Loucy (cell line): Measurements from ENCODE around the gene VAV3.

ENCODE experiments used
- H2AFZ ChIP-seq: fragments of 200-600 bp; sonication (generic); 2 replicates; pipeline ENCODE4 v1.6.0; 2016; ENCODE audit warnings: antibody characterized with exemption, mild to moderate bottlenecking, low read length, moderate library complexity
- H3F3A ChIP-seq: fragments of 200-600 bp; 2 replicates; pipeline ENCODE4 v1.6.0; 2016; ENCODE audit warnings: antibody characterized with exemption, low read depth, mild to moderate bottlenecking
- H3K27me3 ChIP-seq: fragments of 200-600 bp; sonication (generic); 2 replicates; pipeline ENCODE4 v1.6.1; 2014; ENCODE audit warnings: low read length, mild to moderate bottlenecking; ENCODE audit not compliant: insufficient read depth, poor library complexity, severe bottlenecking
- H3K36me3 ChIP-seq: fragments of 200-600 bp; sonication (generic); 2 replicates; pipeline ENCODE4 v1.6.1; 2016; ENCODE audit warnings: low read length; ENCODE audit not compliant: insufficient read depth
- H3K4me1 ChIP-seq: fragments of 200-600 bp; sonication (generic); 2 replicates; pipeline ENCODE4 v1.5.1; 2014; ENCODE audit warnings: low read length, mild to moderate bottlenecking; ENCODE audit not compliant: insufficient read depth, poor library complexity, severe bottlenecking
- H3K4me2 ChIP-seq: fragments of 200-600 bp; sonication (generic); 2 replicates; pipeline ENCODE4 v1.6.0; 2014; ENCODE audit warnings: antibody characterized with exemption, low read length, low read depth, mild to moderate bottlenecking; ENCODE audit not compliant: poor library complexity, severe bottlenecking
- H3K4me3 ChIP-seq: fragments of 200-600 bp; sonication (generic); 2 replicates; pipeline ENCODE4 v1.5.1; 2014; ENCODE audit warnings: low read length, mild to moderate bottlenecking, mixed read lengths; ENCODE audit not compliant: poor library complexity, severe bottlenecking
- H3K79me2 ChIP-seq: fragments of 200-600 bp; sonication (generic); 2 replicates; pipeline ENCODE4 v1.6.1; 2014; ENCODE audit warnings: low read length; ENCODE audit not compliant: insufficient read depth
- H3K9ac ChIP-seq: fragments of 200-600 bp; sonication (generic); 2 replicates; pipeline ENCODE4 v1.6.0; 2014; ENCODE audit warnings: mild to moderate bottlenecking, low read depth, low read length, moderate library complexity; ENCODE audit not compliant: poor library complexity, severe bottlenecking
- H3K9me2 ChIP-seq: fragments of 200-600 bp; sonication (generic); replicated peaks from 2 replicates; pipeline ENCODE4 v1.6.1; 2016; ENCODE audit warnings: low read depth, low read length, mixed read lengths
- H3K9me3 ChIP-seq: fragments of 200-600 bp; sonication (generic); 2 replicates; pipeline ENCODE4 v1.6.1; 2014; ENCODE audit warnings: mild to moderate bottlenecking, antibody characterized with exemption, low read length, low read depth; ENCODE audit not compliant: insufficient read depth
- H4K20me1 ChIP-seq: fragments of 200-600 bp; sonication (generic); 2 replicates; pipeline ENCODE4 v1.6.0; 2014; ENCODE audit warnings: antibody characterized with exemption, low read length, mild to moderate bottlenecking; ENCODE audit not compliant: insufficient read depth, poor library complexity, severe bottlenecking
- CTCF ChIP-seq: fragments of 200-600 bp; sonication (generic); conservative IDR thresholded peaks from 2 replicates; pipeline ENCODE4 v1.5.1; 2014; ENCODE audit warnings: mild to moderate bottlenecking, antibody characterized with exemption, low read length
- EZH2phosphoT487 ChIP-seq: fragments of 200-600 bp; IDR thresholded peaks from 2 replicates; pipeline ENCODE4 v1.6.1; 2018; ENCODE audit warnings: antibody characterized with exemption, mild to moderate bottlenecking, moderate library complexity, borderline replicate concordance

VAV3 gene

GRCh38 chr1:107524301-107524700 lies 440.7 kb downstream of the VAV3 start:
- H3K79me2 ChIP-seq, result no peaks in the 10 kb centered on the region
- TF ChIP-seq EZH2phosphoT487 (no peak), CTCF (no peak)
- H3F3A ChIP-seq, result no peaks in the 10 kb centered on the region

GRCh38 chr1:107523736-107524135 lies 441.2 kb downstream of the VAV3 start:
- Histone ChIP-seq H3K79me2 (no peaks in the 10 kb centered on the region), H3K4me3 (no peak overlapping the region), H2AFZ (no peak overlapping the region), H3K36me3 (no peaks in the 10 kb centered on the region), H4K20me1 (no peaks in the 10 kb centered on the region), H3K27me3 (no peaks in the 10 kb centered on the region), H3K9ac (no peak overlapping the region), H3K9me3 (no peaks in the 10 kb centered on the region), H3K9me2 (no peaks in the 10 kb centered on the region), H3K4me1 (no peaks in the 10 kb centered on the region), H3K4me2 (no peak overlapping the region), H3F3A (no peaks in the 10 kb centered on the region)
- no peak for TF ChIP-seq EZH2phosphoT487
- TF ChIP-seq CTCF, result no peak

More at GRCh38 chr1:107524301-107524700, 440.7 kb downstream of the VAV3 start:
- Histone ChIP-seq H2AFZ (no peak overlapping the region), H3K4me3 (no peak overlapping the region), H4K20me1 (no peaks in the 10 kb centered on the region), H3K9ac (no peak overlapping the region), H3K4me1 (no peaks in the 10 kb centered on the region), H3K27me3 (no peaks in the 10 kb centered on the region), H3K9me3 (no peaks in the 10 kb centered on the region), H3K4me2 (no peak overlapping the region), H3K36me3 (no peaks in the 10 kb centered on the region), H3K9me2 (no peaks in the 10 kb centered on the region)

- H3K27me3 ChIP-seq, result no peaks in the 10 kb centered on the region
- H4K20me1 ChIP-seq, result no peaks in the 10 kb centered on the region
- no peaks in the 10 kb centered on the region for H3K79me2 ChIP-seq
- no peak for TF ChIP-seq CTCF
- no peak for TF ChIP-seq EZH2phosphoT487
- H2AFZ ChIP-seq, result no peak overlapping the region
- no peaks in the 10 kb centered on the region for H3K36me3 ChIP-seq
- no peaks in the 10 kb centered on the region for H3K9me2 ChIP-seq
- H3K9ac ChIP-seq, result no peak overlapping the region
- H3K4me2 ChIP-seq, result no peak overlapping the region
- H3K4me3 ChIP-seq, result no peak overlapping the region
- no peaks in the 10 kb centered on the region for H3K9me3 ChIP-seq
- no peaks in the 10 kb centered on the region for H3K4me1 ChIP-seq
- H3F3A ChIP-seq, result no peaks in the 10 kb centered on the region
These were observed 441.9 kb downstream of the VAV3 start for GRCh38 chr1:107523061-107523460.
